ENCODE measurements around the gene TMEM45A.
A peak's percentile ranks its signal among the peaks of the same experiment; 100 is the strongest.
"Not testable (repeated sequence)": the region's sequence is repeated elsewhere in the genome, so short reads cannot be mapped to it uniquely, and the experiment has no call there.

TMEM45A gene

DNA sequence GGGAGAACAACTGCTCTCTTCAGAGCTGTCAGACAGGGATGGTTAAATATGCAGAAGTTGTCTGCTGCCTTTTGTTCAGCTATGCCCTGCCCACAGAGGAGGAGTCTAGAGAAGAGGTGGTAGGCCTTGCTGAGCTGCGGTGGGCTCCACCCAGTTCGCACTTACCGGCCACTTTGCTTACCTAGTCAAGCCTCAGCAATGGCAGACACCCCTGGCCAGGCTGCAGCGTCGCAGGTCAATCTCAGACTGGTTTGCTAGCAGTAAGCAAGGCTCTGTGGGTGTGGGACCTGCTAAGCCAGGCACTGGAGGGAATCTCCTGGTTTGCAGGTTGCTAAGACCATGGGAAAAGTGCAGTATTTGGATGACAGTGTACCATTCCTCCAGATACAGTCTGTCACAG, 12.3 kb upstream of the TMEM45A start:
- H3K4me3 ChIP-seq: no peak overlapping the region
- H3K27ac ChIP-seq: no peak overlapping the region

DNA sequence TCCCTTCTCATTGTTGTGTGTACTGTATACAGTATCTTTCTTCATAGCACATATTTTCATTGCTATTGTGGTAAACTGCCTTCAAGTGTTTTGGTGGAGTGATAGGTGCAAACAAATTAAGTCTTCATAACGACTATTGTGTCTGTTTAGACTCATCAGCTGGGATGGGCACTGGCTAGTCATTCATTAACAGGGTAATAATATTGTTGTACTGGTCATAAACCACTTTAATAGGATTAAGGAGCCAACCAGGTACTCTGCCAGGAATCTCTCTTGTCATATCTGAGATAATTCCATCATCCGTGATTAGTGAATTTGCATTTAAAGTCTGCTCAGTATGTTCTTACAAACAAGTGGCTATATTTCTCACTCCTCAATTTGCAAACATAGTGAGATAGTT, 10.2 kb upstream of the TMEM45A start:
- Histone ChIP-seq H3K27ac (no peak overlapping the region), H3K4me3 (no peak overlapping the region)

- no peak overlapping the region for H3K27ac ChIP-seq
Measured at GRCh38 chr3:100483529-100483928, 8.9 kb upstream of the TMEM45A start.

GRCh38 chr3:100486808-100487207, 5.6 kb upstream of the TMEM45A start:
- Histone ChIP-seq H3K27ac (no peak overlapping the region), H3K4me3 (no peak overlapping the region)

More at GRCh38 chr3:100483529-100483928, 8.9 kb upstream of the TMEM45A start:
- H3K4me3 ChIP-seq: no peak overlapping the region

- Histone ChIP-seq H3K27ac (no peak overlapping the region), H3K4me3 (no peak overlapping the region)
Measured at GRCh38 chr3:100489118-100489517, 3.3 kb upstream of the TMEM45A start.

DNA sequence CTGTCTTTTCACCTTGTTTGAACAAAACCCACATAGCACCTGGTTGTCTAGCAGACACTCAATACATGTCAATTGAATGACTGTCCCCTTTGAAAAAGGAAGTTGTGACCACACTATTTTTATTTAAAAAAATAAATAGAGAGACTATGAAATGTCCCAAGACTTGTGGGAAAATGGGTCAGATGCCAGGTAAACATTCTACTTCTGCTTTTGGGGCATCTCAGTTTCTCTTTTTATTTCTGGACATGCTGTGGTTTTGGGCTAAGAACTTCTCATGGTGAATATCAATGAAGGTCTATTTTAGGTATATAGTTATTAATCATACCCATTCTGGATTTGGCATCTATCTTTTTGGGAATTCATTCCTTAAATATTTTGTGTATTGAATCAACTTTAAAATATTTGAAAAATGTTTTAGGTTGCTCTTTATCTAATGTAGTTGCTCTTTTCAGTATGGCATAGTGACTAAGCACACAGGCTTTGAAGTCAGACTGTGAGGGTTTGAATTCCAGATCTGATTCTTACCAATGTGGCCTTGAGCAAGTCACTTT, 4.4 kb downstream of the TMEM45A start:
- H3K27ac ChIP-seq: no peak overlapping the region
- no peak overlapping the region for H3K4me3 ChIP-seq

DNA sequence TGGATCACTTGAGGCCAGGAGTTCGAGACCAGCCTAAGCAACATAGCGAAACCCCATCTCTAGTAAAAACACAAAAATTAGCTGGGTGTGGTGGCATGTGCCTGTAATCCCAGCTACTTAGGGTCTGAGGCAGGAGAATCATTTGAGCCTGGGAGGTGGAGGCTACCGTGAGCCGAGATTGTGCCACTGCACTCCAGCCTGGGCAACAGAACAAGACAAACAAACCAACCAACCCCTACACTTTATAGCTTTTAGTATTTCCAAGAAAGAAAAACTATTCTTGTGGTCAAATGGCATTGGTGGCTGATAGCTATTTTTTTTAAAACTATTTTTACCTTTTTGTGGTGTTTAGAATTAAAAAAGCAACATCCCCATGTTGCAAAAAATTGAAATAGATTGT, 7.2 kb downstream of the TMEM45A start:
- Histone ChIP-seq H3K27ac (no peak overlapping the region), H3K4me3 (no peak overlapping the region)

DNA sequence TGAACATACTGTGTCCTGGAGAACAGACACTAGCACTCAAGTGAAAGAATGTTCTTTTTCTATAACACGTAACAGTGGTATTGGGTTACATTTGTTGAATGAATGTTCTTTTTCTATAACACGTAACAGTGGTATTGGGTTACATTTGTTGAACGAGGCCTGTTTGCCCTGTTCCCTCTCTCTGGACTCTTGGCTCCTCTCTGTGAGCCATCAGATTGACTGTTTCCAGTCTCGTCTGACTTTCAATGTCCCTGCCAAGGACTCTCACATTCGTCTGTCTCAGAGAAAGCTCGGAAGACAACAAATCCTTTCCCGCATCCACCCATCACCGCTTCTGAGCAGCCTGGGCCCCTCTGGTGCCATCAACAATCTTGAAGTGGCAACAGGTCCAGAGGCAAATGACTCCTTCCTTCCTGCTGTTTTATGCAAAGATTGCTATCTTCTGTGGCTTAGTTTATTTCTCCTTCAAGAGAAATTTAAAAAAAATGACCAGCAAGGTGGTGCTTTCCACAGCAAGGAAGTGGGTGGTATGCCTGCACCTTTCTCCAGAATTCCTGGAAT, 8.0 kb downstream of the TMEM45A start:
- no peak overlapping the region for H3K4me3 ChIP-seq

DNA sequence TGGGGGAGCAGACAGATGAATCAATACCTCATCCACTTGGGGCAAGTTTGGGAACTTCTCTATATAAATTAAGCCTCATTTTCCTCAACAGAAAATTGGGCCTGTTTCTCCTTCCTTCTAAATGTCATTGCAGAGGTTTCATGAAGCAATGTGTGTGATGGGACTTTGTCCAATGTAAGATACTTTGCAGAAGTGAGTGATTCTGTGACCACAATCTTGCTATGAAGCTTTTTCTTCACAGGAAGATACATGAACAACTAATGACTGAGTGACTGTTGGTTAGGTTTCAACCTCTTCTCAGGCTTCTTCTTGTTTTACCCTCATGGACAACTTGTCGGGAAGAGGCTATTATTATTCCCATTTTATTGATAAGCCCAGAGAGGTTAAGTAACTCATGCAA, 11.0 kb downstream of the TMEM45A start:
- H3K4me3 ChIP-seq: no peak overlapping the region
- H3K27ac ChIP-seq: no peak overlapping the region

More for the DNA sequence above, 8.0 kb downstream of the TMEM45A start:
- no peak overlapping the region for H3K27ac ChIP-seq

- Histone ChIP-seq H3K27ac (no peak overlapping the region), H3K4me3 (no peak overlapping the region)
Measured at GRCh38 chr3:100506355-100506754, 13.9 kb downstream of the TMEM45A start.

DNA sequence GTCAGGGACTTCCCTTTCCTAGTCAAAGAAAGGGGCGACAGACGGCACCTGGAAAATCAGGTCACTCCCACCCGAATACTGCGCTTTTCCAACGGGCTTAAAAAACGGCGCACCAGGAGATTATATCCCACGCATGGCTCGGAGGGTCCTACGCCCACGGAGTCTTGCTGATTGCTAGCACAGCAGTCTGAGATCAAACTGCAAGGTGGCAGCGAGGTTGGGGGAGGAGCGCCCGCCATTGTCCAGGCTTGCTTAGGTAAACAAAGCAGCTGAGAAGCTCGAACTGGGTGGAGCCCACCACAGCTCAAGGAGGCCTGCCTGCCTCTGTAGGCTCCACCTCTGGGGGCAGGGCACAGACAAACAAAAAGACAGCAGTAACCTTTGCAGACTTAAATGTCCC, 17.4 kb downstream of the TMEM45A start:
- not testable (repeated sequence) for H3K27ac ChIP-seq, H3K4me3 ChIP-seq

DNA sequence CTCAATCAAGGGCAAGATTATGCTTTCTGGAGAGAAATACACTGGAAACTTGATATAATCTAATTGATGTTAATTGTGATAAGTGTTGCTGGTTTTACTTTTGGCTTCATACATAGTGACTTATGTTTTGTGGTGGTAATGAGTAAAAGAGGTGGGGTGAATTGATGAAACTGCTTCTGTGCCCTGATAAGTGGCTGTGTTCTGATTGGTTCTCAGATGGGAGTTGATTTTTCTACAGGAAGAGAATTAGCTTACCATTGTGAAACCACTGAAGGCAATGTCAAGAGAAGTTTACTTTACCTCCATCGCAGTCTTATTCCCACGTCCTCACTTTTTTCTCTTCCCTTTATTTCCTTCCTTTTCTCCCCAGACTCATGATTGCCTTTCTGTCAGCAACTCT, 23.8 kb downstream of the TMEM45A start:
- Histone ChIP-seq H3K4me3 (no peak overlapping the region), H3K27ac (peak overlapping the region in 15 of 21 experiments; percentile 0 to 95 (median 72))

DNA sequence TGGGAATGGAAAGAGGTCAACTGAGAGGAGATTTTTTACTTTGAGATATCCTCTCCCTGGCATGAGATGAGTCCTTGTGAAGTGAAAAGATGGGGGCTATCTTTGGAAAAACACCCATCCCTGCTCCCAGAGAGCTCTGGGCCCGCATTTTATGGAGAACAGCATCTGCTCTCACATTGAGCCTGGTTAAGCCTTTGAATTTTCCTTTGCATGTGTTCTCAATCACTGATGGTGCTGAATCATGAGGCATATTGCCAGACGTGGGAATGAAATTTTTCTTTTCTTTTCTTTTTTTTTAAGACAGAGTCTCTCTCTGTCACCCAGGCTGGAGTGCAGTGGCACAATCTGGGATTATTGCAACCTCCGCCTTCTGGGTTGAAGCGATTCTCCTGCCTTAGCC, 24.4 kb downstream of the TMEM45A start:
- no peak overlapping the region for H3K4me3 ChIP-seq
- peak overlapping the region in 15 of 21 experiments; percentile 24 to 95 (median 72) for H3K27ac ChIP-seq

GRCh38 chr3:100517276-100517675, 24.9 kb downstream of the TMEM45A start:
- Histone ChIP-seq H3K27ac (peak overlapping the region in 13 of 21 experiments; percentile 17 to 95 (median 83)), H3K4me3 (no peak overlapping the region)

DNA sequence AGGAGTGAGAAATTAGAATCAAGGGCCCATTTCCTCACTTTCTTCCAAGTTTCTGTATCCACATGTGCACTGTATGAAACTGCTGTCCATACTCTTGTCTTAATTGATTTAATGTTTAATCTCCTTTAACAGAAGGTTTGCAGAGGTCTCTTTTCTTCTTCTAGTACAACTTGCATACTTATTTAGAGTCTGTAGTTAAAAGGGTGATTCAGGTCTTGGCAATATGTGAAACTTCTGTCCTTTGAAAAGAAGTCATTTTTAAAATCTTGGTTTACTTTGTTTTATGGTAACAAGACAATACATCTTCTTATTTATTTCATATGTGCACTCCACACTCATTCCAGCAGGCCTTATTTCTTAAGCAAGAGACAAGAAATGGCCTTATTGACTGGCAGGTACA, 25.8 kb downstream of the TMEM45A start:
- Histone ChIP-seq H3K4me3 (no peak overlapping the region), H3K27ac (peak overlapping the region in 17 of 21 experiments; percentile 17 to 95 (median 78))

DNA sequence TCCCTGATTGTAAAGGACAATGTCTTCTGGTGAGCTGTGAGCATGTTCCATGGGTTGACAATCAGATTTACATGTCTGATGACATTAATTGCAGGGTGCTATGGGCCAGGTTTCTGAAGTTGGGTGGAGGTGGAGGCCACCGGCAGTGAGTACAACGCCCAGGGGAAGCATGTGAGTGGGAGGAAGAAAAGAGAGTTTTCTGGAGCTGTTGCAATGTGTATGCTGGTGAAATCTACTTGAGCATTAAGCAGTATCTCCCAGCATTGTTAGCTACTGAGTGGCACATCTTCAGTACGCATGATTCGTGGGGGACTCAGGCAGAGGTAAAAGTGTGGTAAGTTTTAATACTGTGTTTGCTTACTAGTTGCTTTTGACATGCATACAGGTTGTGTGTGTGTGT, 26.6 kb downstream of the TMEM45A start:
- Histone ChIP-seq H3K27ac (peak overlapping the region in 19 of 21 experiments; percentile 38 to 95 (median 78)), H3K4me3 (peak overlapping the region in 6 of 7 experiments; percentile 17 to 42 (median 25))

GRCh38 chr3:100521439-100521845, 29.0 kb downstream of the TMEM45A start:
- Histone ChIP-seq H3K4me3 (peak overlapping the region in 2 of 7 experiments; percentile 17 to 42), H3K27ac (peak overlapping the region in 19 of 21 experiments; percentile 28 to 95 (median 83))

DNA sequence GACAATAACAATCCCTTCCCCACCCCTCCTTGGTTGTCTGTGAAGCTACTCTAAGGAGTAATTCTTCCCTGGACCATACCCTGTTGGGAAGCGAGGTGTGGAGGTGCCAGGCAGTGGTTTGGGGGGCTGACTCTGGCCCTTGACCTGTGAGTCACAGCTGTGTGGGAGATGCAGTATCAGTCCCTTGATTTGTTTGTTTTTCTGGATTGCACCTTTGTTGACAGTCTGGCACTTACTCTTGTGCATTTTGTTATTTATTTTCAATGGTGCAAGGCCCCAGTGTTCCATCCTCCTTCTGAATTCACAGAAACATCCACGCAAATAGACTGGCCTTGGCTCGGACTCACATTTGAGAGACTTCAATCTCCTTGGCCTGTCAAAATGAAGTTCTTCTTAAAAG, 29.7 kb downstream of the TMEM45A start:
- Histone ChIP-seq H3K27ac (peak overlapping the region in 20 of 21 experiments; percentile 28 to 95 (median 80)), H3K4me3 (peak overlapping the region in 1 of 7 experiments; percentile 3)

GRCh38 chr3:100523050-100523760, 30.8 kb downstream of the TMEM45A start:
- H3K4me3 ChIP-seq: peak overlapping the region in 1 of 7 experiments; percentile 8
- H3K27ac ChIP-seq: peak overlapping the region in 18 of 21 experiments; percentile 38 to 95 (median 86)

DNA sequence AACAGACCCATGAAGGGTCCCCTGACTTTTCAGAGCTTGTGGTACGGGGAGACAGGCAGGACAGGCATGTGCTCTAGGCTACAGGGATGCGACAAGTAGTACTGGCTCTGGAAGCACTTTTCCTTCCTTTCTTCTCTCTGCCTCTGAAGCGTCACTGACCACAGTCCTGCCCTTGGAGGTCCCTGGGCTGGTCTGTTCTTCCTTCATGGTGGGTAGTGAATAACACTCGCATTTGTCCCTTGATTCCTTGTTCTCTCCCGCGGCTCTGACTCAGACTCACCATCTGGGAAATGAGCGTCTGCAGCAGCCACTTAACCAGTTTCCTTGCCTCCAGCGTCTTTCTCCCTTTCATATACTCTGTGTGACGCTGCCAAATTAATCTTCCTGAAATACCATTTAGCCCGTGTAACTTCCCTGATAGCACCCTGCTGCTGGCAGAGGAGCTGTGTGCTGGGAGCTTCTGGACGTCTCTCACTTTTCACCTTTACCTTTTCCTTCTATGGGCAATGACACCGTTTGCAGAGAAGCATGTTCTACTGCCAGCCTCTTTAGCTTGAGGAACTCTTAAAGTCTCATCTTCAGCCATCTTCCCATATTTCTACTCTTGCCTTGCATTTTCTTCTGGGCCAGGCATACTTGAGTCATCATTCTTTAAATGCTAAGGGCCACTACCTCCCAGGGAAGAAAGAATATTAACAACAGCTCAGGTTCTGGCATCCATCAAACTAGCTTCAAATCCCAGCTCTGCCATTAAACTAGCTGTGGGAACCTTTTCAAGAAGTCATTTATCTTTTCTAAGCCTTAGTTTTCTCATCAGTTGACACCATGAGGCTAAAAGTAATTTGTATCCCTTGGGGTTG, 33.6 kb downstream of the TMEM45A start:
- H3K27ac ChIP-seq: peak overlapping the region in 20 of 21 experiments; percentile 54 to 95 (median 88)
- no peak overlapping the region for H3K4me3 ChIP-seq

Data from skin epidermis (tissue), 12 donors.